ENCODE data around the gene C1orf232. TPM values are rescaled to one million over a fixed set of nuclear protein-coding genes. Genes with fewer than 3 reads are reported as not detected.
A peak's percentile ranks its signal among the peaks of the same experiment; 100 is the strongest.

C1orf232 gene
- total and polyA plus RNA-seq, 2 donors: not detected

GRCh38 chr1:26197301-26197700 is 28.5 kb upstream of the C1orf232 start:
- H3K4me1 ChIP-seq (ENCODE audit: control insufficient read depth in 2 of 2, insufficient read depth in 2 of 2, low read length in 2 of 2): peaks cover 13 to 19% of the 10 kb centered on the region in 2 donors
- WGBS: 92% methylated on average over 3 of the region's 3 CpGs
- peaks cover 0 to 3% of the 10 kb centered on the region in 2 donors for H3K9me3 ChIP-seq (ENCODE audit: control insufficient read depth in 2 of 2, insufficient read depth in 1 of 2, low read length in 1 of 2)
- DNase-seq (ENCODE audit: low read depth in 6 of 9, low spot score in 9 of 9): no peak
- H3K27ac ChIP-seq (ENCODE audit: low read depth in 1 of 2, low read length in 1 of 2): no peak overlapping the region
- H3K36me3 ChIP-seq (ENCODE audit: control insufficient read depth in 2 of 2, insufficient read depth in 2 of 2, low read length in 1 of 2): no peaks in the 10 kb centered on the region
- H3K27me3 ChIP-seq (ENCODE audit: control insufficient read depth in 2 of 2, insufficient read depth in 1 of 2, low read length in 1 of 2): no peaks in the 10 kb centered on the region
- H3K4me3 ChIP-seq (ENCODE audit: low read length in 2 of 2): no peak overlapping the region

DNA sequence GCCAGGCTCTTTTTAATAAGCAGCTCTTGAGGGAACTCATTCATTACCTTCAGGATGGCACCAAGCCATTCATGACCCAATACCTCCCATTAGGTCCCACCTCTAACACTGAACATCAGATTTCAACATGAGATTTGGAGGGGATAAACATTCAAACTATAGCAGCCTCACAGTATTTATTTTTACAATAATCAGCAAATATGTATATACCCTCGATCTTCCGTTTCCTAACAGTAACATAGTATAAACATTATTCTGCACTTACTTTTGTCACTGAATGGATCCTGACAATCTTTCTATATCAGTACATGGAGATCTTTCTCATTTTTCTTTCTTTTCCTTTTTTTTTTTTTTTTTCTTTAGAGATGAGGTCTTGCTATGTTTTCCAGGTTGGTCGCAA is 27.0 kb upstream of the C1orf232 start:
- Histone ChIP-seq H3K27ac (ENCODE audit: low read depth in 1 of 2, low read length in 1 of 2) (no peak overlapping the region), H3K27me3 (ENCODE audit: control insufficient read depth in 2 of 2, insufficient read depth in 1 of 2, low read length in 1 of 2) (no peaks in the 10 kb centered on the region), H3K4me1 (ENCODE audit: control insufficient read depth in 2 of 2, insufficient read depth in 2 of 2, low read length in 2 of 2) (peaks cover under 1 to 10% of the 10 kb centered on the region in 2 donors), H3K4me3 (ENCODE audit: low read length in 2 of 2) (no peak overlapping the region), H3K9me3 (ENCODE audit: control insufficient read depth in 2 of 2, insufficient read depth in 1 of 2, low read length in 1 of 2) (peaks cover 0 to under 1% of the 10 kb centered on the region in 2 donors), H3K36me3 (ENCODE audit: control insufficient read depth in 2 of 2, insufficient read depth in 2 of 2, low read length in 1 of 2) (no peaks in the 10 kb centered on the region)
- 98% methylated on average over 3 of the region's 3 CpGs for WGBS
- no peak for DNase-seq (ENCODE audit: low read depth in 6 of 9, low spot score in 9 of 9)

DNA sequence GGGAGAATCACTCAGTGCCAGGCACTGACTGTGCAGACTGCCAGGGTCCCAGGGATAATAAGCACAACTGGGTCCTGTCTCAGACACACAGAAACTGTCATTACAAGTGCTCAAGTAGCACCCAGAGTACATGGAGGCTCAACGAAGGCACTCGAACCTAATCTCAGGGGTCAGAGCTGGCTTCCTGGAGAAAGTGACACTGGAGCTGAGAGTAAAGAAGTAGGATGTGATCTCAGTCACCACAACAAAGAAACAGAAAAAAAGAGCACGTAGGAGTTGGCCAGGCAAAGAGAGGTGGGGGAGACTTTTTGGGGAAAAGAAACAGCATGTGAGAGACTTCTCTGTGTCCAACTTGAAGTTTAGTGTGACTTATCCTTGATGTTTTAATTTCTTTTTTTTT is 23.0 kb upstream of the C1orf232 start:
- no peaks in the 10 kb centered on the region for H3K27me3 ChIP-seq (ENCODE audit: control insufficient read depth in 2 of 2, insufficient read depth in 1 of 2, low read length in 1 of 2)
- WGBS: 7% methylated on average over 3 of the region's 3 CpGs

DNA sequence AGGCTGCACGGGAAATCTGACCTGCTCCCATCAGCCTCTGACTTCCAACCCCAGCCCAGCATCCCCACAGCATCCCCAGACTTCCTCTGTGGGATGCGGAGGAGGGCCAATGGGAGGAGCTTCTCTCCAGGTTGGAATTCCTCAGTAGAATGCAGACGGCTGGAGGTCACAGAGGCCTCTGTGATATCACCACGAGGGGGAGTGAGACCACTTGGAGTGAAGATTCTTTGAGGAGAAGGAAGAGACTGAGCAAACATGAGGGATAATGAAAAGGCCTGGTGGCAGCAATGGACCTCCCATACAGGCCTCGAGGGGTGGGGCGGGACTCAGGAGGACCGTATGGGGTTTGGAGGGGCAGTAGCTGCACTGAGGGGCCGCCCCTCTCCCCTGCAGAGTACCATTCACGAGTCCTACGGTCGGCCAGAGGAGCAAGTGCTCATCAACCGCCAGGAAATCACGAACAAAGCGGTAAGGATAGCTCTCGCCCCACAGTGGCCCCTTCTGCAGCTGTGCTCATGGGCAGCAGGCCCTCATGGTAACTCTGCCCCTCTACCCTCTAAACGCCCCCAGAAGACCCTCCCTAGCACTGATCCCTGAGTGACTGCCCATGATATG is 21.7 kb upstream of the C1orf232 start, which contains the start of gene CATSPER4:
CATSPER4 (plus strand) TSS at position 230 of the 615 bp plus-strand sequence; CDS start at position 256, 26 bp downstream.
- Histone ChIP-seq H3K4me1 (ENCODE audit: control insufficient read depth in 2 of 2, insufficient read depth in 2 of 2, low read length in 2 of 2) (peaks cover 0 to 6% of the 10 kb centered on the region in 2 donors), H3K27me3 (ENCODE audit: control insufficient read depth in 2 of 2, insufficient read depth in 1 of 2, low read length in 1 of 2) (no peaks in the 10 kb centered on the region), H3K4me3 (ENCODE audit: low read length in 2 of 2) (no peak within 1 kb of the TSS), H3K27ac (ENCODE audit: low read depth in 1 of 2, low read length in 1 of 2) (no peak within 1 kb of the TSS), H3K9me3 (ENCODE audit: control insufficient read depth in 2 of 2, insufficient read depth in 1 of 2, low read length in 1 of 2) (no peaks in the 10 kb centered on the region), H3K36me3 (ENCODE audit: control insufficient read depth in 2 of 2, insufficient read depth in 2 of 2, low read length in 1 of 2) (no peaks in the 10 kb centered on the region)
- 82% methylated on average over 16 of the region's 16 CpGs for WGBS
- no peak for DNase-seq (ENCODE audit: low read depth in 6 of 9, low spot score in 9 of 9)

More for the DNA sequence above, 23.0 kb upstream of the C1orf232 start:
- H3K4me1 ChIP-seq (ENCODE audit: control insufficient read depth in 2 of 2, insufficient read depth in 2 of 2, low read length in 2 of 2): peaks cover 0 to 6% of the 10 kb centered on the region in 2 donors
- DNase-seq (ENCODE audit: low read depth in 6 of 9, low spot score in 9 of 9): peak in 1 of 9 donors; percentile 29
- H3K36me3 ChIP-seq (ENCODE audit: control insufficient read depth in 2 of 2, insufficient read depth in 2 of 2, low read length in 1 of 2): no peaks in the 10 kb centered on the region
- H3K27ac ChIP-seq (ENCODE audit: low read depth in 1 of 2, low read length in 1 of 2): no peak overlapping the region
- H3K4me3 ChIP-seq (ENCODE audit: low read length in 2 of 2): no peak overlapping the region
- H3K9me3 ChIP-seq (ENCODE audit: control insufficient read depth in 2 of 2, insufficient read depth in 1 of 2, low read length in 1 of 2): no peaks in the 10 kb centered on the region

GRCh38 chr1:26189751-26190275 is 21.1 kb upstream of the C1orf232 start:
- no peak overlapping the region for H3K27ac ChIP-seq (ENCODE audit: low read depth in 1 of 2, low read length in 1 of 2)
- no peak overlapping the region for H3K4me3 ChIP-seq (ENCODE audit: low read length in 2 of 2)
- no peaks in the 10 kb centered on the region for H3K36me3 ChIP-seq (ENCODE audit: control insufficient read depth in 2 of 2, insufficient read depth in 2 of 2, low read length in 1 of 2)
- 94% methylated on average over 7 of the region's 7 CpGs for WGBS
- no peaks in the 10 kb centered on the region for H3K27me3 ChIP-seq (ENCODE audit: control insufficient read depth in 2 of 2, insufficient read depth in 1 of 2, low read length in 1 of 2)
- H3K9me3 ChIP-seq (ENCODE audit: control insufficient read depth in 2 of 2, insufficient read depth in 1 of 2, low read length in 1 of 2): no peaks in the 10 kb centered on the region
- peaks cover 0 to 6% of the 10 kb centered on the region in 2 donors for H3K4me1 ChIP-seq (ENCODE audit: control insufficient read depth in 2 of 2, insufficient read depth in 2 of 2, low read length in 2 of 2)
- no peak for DNase-seq (ENCODE audit: low read depth in 6 of 9, low spot score in 9 of 9)

- DNase-seq (ENCODE audit: low read depth in 6 of 9, low spot score in 9 of 9): no peak
- 95% methylated on average over 6 of the region's 6 CpGs for WGBS
- Histone ChIP-seq H3K36me3 (ENCODE audit: control insufficient read depth in 2 of 2, insufficient read depth in 2 of 2, low read length in 1 of 2) (no peaks in the 10 kb centered on the region), H3K4me1 (ENCODE audit: control insufficient read depth in 2 of 2, insufficient read depth in 2 of 2, low read length in 2 of 2) (peaks cover 0 to 6% of the 10 kb centered on the region in 2 donors), H3K4me3 (ENCODE audit: low read length in 2 of 2) (no peak overlapping the region), H3K27ac (ENCODE audit: low read depth in 1 of 2, low read length in 1 of 2) (no peak overlapping the region), H3K27me3 (ENCODE audit: control insufficient read depth in 2 of 2, insufficient read depth in 1 of 2, low read length in 1 of 2) (no peaks in the 10 kb centered on the region), H3K9me3 (ENCODE audit: control insufficient read depth in 2 of 2, insufficient read depth in 1 of 2, low read length in 1 of 2) (no peaks in the 10 kb centered on the region)
Observed at GRCh38 chr1:26189331-26189730, 20.6 kb upstream of the C1orf232 start.

DNA sequence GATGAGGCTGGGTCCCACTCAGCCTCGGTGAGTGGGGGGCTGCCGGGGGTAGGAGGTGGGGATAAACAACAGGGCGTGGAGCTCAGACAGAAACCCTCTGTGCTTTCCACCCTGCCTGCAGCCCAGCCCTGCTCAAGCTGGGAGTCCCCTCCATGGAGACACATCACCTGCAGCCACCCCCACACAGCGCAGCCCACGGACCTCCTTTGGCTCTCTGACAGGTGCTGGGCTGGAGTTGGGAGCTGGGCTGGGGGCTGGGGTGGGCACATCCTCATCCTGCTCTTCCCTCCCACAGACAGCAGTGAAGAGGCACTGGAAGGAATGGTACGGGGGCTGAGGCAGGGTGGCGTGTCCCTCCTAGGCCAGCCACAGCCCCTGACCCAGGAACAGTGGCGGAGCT is 19.7 kb upstream of the C1orf232 start:
- WGBS: 95% methylated on average over 8 of the region's 8 CpGs
- Histone ChIP-seq H3K4me3 (ENCODE audit: low read length in 2 of 2) (no peak overlapping the region), H3K27me3 (ENCODE audit: control insufficient read depth in 2 of 2, insufficient read depth in 1 of 2, low read length in 1 of 2) (no peaks in the 10 kb centered on the region), H3K4me1 (ENCODE audit: control insufficient read depth in 2 of 2, insufficient read depth in 2 of 2, low read length in 2 of 2) (peaks cover 0 to 6% of the 10 kb centered on the region in 2 donors), H3K9me3 (ENCODE audit: control insufficient read depth in 2 of 2, insufficient read depth in 1 of 2, low read length in 1 of 2) (no peaks in the 10 kb centered on the region), H3K36me3 (ENCODE audit: control insufficient read depth in 2 of 2, insufficient read depth in 2 of 2, low read length in 1 of 2) (no peaks in the 10 kb centered on the region), H3K27ac (ENCODE audit: low read depth in 1 of 2, low read length in 1 of 2) (no peak overlapping the region)
- no peak for DNase-seq (ENCODE audit: low read depth in 6 of 9, low spot score in 9 of 9)

DNA sequence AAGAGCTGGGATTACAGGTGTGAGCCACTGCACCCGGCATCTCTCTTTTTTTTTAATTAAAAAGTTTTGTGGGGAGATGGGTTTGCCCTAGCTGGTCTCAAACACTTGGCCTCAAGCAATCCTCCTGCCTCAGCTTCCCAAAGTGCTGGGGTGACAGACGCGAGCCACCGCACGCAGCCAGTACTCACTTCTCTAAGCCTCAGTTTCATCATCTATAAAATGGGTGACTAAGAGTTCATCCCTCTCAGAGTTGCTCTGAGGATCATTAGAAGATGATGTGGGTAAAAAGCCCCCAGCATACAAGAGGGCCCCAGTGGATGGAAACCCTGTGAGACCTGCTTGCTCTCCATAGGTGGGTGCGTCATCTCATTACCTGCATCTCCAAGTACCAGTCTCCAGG is 19.1 kb upstream of the C1orf232 start:
- peaks cover 0 to 6% of the 10 kb centered on the region in 2 donors for H3K4me1 ChIP-seq (ENCODE audit: control insufficient read depth in 2 of 2, insufficient read depth in 2 of 2, low read length in 2 of 2)
- peaks cover 0 to 4% of the 10 kb centered on the region in 2 donors for H3K9me3 ChIP-seq (ENCODE audit: control insufficient read depth in 2 of 2, insufficient read depth in 1 of 2, low read length in 1 of 2)
- no peak overlapping the region for H3K4me3 ChIP-seq (ENCODE audit: low read length in 2 of 2)
- H3K27ac ChIP-seq (ENCODE audit: low read depth in 1 of 2, low read length in 1 of 2): no peak overlapping the region
- no peaks in the 10 kb centered on the region for H3K27me3 ChIP-seq (ENCODE audit: control insufficient read depth in 2 of 2, insufficient read depth in 1 of 2, low read length in 1 of 2)
- WGBS: 97% methylated on average over 6 of the region's 6 CpGs
- DNase-seq (ENCODE audit: low read depth in 6 of 9, low spot score in 9 of 9): no peak
- no peaks in the 10 kb centered on the region for H3K36me3 ChIP-seq (ENCODE audit: control insufficient read depth in 2 of 2, insufficient read depth in 2 of 2, low read length in 1 of 2)

DNA sequence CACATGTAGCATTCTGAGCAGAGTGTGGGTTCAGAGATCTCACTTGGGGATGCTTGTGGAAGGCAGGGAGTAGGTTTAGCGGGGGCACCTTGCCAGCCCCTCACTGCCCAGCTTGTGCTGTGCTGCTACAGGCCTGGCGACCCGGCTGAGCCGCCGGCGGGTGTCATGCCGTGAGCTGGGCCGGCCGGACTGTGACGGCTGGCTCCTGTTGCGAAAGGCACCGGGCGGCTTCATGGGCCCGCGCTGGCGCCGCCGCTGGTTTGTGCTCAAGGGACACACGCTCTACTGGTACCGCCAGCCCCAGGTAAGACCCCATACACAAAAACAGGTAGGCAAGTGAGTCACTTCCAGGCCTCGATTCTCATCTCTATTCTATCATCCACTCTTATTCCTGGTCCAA is 16.1 kb upstream of the C1orf232 start:
- H3K36me3 ChIP-seq (ENCODE audit: control insufficient read depth in 2 of 2, insufficient read depth in 2 of 2, low read length in 1 of 2): no peaks in the 10 kb centered on the region
- no peak for DNase-seq (ENCODE audit: low read depth in 6 of 9, low spot score in 9 of 9)
- H3K4me1 ChIP-seq (ENCODE audit: control insufficient read depth in 2 of 2, insufficient read depth in 2 of 2, low read length in 2 of 2): no peaks in the 10 kb centered on the region
- no peak overlapping the region for H3K27ac ChIP-seq (ENCODE audit: low read depth in 1 of 2, low read length in 1 of 2)
- H3K4me3 ChIP-seq (ENCODE audit: low read length in 2 of 2): no peak overlapping the region
- no peaks in the 10 kb centered on the region for H3K27me3 ChIP-seq (ENCODE audit: control insufficient read depth in 2 of 2, insufficient read depth in 1 of 2, low read length in 1 of 2)
- WGBS: 99% methylated on average over 21 of the region's 21 CpGs
- peaks cover 0 to 5% of the 10 kb centered on the region in 2 donors for H3K9me3 ChIP-seq (ENCODE audit: control insufficient read depth in 2 of 2, insufficient read depth in 1 of 2, low read length in 1 of 2)

Measured in thymus (tissue), 11 donors.